Measurements from ENCODE around the gene HCRTR1. TPM values are rescaled to one million over a fixed set of nuclear protein-coding genes. Genes with fewer than 3 reads are reported as not detected.
A peak's percentile ranks its signal among the peaks of the same experiment; 100 is the strongest.

Gene HCRTR1
- total RNA-seq, 4 donors from 2014 or later: 0.59 TPM; not detected in 3

DNA sequence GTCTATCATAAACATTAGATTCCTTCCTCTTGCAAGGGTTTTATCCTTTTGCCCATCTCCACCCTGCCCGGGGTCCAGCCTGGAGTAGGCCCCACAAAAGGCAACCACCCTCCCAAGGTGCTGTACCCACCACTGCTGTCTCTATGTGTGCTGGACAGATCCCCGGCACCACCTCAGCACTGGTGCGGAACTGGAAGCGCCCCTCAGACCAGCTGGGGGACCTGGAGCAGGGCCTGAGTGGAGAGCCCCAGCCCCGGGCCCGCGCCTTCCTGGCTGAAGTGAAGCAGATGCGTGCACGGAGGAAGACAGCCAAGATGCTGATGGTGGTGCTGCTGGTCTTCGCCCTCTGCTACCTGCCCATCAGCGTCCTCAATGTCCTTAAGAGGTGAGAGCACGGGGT, 5.9 kb downstream of the HCRTR1 start:
- no peak for TF ChIP-seq POLR2A (IDR thresholded peaks at IDR 0.05)
- TF ChIP-seq, protein P1, sequence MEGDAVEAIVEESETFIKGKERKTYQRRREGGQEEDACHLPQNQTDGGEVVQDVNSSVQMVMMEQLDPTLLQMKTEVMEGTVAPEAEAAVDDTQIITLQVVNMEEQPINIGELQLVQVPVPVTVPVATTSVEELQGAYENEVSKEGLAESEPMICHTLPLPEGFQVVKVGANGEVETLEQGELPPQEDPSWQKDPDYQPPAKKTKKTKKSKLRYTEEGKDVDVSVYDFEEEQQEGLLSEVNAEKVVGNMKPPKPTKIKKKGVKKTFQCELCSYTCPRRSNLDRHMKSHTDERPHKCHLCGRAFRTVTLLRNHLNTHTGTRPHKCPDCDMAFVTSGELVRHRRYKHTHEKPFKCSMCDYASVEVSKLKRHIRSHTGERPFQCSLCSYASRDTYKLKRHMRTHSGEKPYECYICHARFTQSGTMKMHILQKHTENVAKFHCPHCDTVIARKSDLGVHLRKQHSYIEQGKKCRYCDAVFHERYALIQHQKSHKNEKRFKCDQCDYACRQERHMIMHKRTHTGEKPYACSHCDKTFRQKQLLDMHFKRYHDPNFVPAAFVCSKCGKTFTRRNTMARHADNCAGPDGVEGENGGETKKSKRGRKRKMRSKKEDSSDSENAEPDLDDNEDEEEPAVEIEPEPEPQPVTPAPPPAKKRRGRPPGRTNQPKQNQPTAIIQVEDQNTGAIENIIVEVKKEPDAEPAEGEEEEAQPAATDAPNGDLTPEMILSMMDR (IDR thresholded peaks at IDR 0.05 in 4 of 5, conservative IDR thresholded peaks at IDR 0.05 in 1 of 5): no peak
- DNase-seq (no peak), ATAC-seq (no peak)
- no peak overlapping the region for H3K4me3 ChIP-seq
- no peaks in the 10 kb centered on the region for H3K9me3 ChIP-seq
- no peaks in the 10 kb centered on the region for H3K36me3 ChIP-seq
- H3K27me3 ChIP-seq: peaks cover under 1 to 3% (median 2%) of the 10 kb centered on the region in 3 donors
- intact Hi-C loops (cut with DNase I; ENCODE audit: low total_unique reads): no loop called here
- H3K27ac ChIP-seq: no peak overlapping the region
- peaks cover 20 to 31% of the 10 kb centered on the region in 2 donors for H3K4me1 ChIP-seq
- in situ Hi-C loops (cut with MboI; ENCODE audit: low sequenced_read_pairs in 4 of 4): no loop called here

DNA sequence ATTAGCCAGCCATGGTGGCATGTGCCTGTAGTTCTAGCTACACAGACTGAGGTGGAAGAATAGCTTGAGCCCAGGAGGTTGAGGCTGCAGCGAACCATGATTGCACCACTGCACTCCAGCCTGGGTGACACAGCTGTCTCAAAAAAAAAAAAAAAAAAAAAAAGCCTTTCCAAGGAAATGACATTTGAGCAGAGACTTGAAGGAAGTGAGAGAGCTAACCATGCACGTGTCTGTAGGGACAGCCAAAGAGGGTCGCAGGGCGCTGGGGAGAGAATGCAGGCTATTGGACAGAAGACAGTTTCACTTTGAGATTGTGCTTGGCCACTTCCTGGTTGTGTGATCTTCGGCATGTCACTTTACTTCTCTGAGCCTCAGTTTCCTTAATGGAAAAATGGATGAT, 6.8 kb downstream of the HCRTR1 start:
- intact Hi-C loops (cut with DNase I; ENCODE audit: low total_unique reads) (no loop called here), in situ Hi-C loops (cut with MboI; ENCODE audit: low sequenced_read_pairs in 4 of 4) (no loop called here)
- no peak for DNase-seq
- Histone ChIP-seq H3K4me1 (peaks cover 28 to 40% of the 10 kb centered on the region in 2 donors), H3K36me3 (peaks cover 0 to 6% of the 10 kb centered on the region in 2 donors), H3K9me3 (no peaks in the 10 kb centered on the region), H3K4me3 (no peak overlapping the region), H3K27me3 (no peaks in the 10 kb centered on the region), H3K27ac (no peak overlapping the region)
- ATAC-seq: no peak
- TF ChIP-seq, protein P1 (IDR thresholded peaks at IDR 0.05 in 4 of 5, conservative IDR thresholded peaks at IDR 0.05 in 1 of 5): no peak
- no peak for TF ChIP-seq POLR2A (IDR thresholded peaks at IDR 0.05)

DNA sequence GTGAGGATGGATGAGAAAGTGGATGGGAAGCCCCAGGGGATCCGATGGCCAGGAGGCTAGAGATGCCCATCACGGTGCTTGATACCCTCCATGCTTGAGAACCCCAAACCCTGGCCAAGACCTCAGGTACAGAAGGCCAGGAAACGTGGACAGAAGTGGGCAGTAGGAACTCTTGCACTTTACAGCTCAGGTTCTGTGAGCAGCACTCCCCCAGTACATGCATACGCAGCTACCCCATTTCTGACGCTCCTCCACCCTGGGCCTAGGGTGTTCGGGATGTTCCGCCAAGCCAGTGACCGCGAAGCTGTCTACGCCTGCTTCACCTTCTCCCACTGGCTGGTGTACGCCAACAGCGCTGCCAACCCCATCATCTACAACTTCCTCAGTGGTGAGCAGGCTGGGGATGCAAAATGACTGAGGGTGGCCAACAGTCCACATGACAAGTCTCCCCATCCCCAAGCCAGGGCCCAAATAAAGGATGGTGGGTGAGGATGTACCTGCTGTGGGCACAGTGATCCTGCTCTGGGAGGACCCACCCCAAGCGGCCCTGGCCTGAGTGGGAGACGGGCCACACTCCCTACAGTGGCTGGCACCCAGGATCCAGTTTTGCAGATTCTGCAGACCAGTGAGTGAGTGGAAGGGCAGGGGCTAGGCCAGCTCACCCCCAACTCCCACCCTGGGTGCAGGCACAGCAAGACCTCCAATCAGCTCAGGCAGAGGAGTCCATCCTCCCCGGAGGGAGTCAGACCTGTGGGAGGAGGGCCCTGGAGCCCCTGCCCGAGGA, 7.4 kb downstream of the HCRTR1 start:
- DNase-seq (no peak), ATAC-seq (no peak)
- H3K4me1 ChIP-seq: peaks cover 28 to 40% of the 10 kb centered on the region in 2 donors
- peaks cover 0 to 10% of the 10 kb centered on the region in 2 donors for H3K36me3 ChIP-seq
- H3K4me3 ChIP-seq: no peak overlapping the region
- no peak for TF ChIP-seq POLR2A (IDR thresholded peaks at IDR 0.05)
- TF ChIP-seq, protein P1 (IDR thresholded peaks at IDR 0.05 in 4 of 5, conservative IDR thresholded peaks at IDR 0.05 in 1 of 5): no peak
- peak overlapping the region in 2 of 4 donors; percentile 96 to 99 for H3K27ac ChIP-seq
- in situ Hi-C loops (cut with MboI; ENCODE audit: low sequenced_read_pairs in 4 of 4): no loop called here
- no peaks in the 10 kb centered on the region for H3K9me3 ChIP-seq
- intact Hi-C loops (cut with DNase I; ENCODE audit: low total_unique reads): no loop called here
- no peaks in the 10 kb centered on the region for H3K27me3 ChIP-seq

DNA sequence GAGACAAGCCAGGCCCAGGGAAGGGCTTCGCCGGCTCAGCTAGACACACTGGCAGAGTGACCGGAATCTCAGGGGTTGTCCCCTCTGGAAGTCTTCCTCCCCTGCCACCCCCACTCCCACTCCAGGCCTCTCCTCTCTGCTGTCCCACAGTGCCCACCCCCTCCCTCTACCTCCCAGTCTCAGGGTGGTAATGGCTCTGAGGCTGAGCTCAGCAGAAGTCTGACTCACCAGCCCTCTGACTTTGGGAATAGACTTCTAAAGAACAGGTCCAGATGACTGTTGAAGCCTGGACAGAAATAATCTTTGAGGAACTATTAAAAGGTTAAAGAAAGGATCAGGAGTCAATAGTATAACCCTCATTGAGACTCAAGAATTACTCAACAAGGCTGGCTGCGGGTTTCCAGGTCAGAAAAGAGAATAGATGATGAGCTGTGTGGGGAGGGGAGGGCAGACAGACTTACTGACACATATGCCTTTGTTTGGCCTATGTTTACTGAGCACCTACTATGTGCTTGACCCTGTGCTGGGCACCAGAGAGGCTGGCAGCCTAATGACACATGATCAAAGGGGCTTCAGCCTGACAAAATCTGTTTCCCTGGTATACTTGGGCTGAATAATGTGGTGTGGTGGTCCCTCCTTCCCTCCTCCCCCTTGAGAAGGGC, 8.2 kb downstream of the HCRTR1 start:
- ATAC-seq (no peak), DNase-seq (no peak)
- Histone ChIP-seq H3K9me3 (no peaks in the 10 kb centered on the region), H3K27ac (peak overlapping the region; percentile 89 to 99 (median 97)), H3K4me3 (no peak overlapping the region), H3K4me1 (peaks cover 30 to 40% of the 10 kb centered on the region in 2 donors), H3K36me3 (peaks cover 0 to 18% of the 10 kb centered on the region in 2 donors), H3K27me3 (no peaks in the 10 kb centered on the region)
- TF ChIP-seq POLR2A (IDR thresholded peaks at IDR 0.05): no peak
- intact Hi-C loops (cut with DNase I; ENCODE audit: low total_unique reads): loop anchor here (2.0 kb wide), 3 partner anchors 245 to 1099 kb away; partner anchors contain the start of gene FABP3
- in situ Hi-C loops (cut with MboI; ENCODE audit: low sequenced_read_pairs in 4 of 4): no loop called here
